SU-DHL-6 (cell line): ENCODE measurements around the gene AVPR1B.

Source experiments
- CTCF ChIP-seq: fragments of 200-600 bp; sonication (generic); IDR thresholded peaks from one replicate; pipeline ENCODE4 v1.5.1; 2017; ENCODE audit warnings: antibody characterized with exemption, mild to moderate bottlenecking, low read length, moderate library complexity; ENCODE audit not compliant: insufficient read depth, poor library complexity, severe bottlenecking
- EZH2phosphoT487 ChIP-seq: fragments of 200-600 bp; sonication (generic), shearing (Covaris generic); conservative IDR thresholded peaks from 2 replicates; pipeline ENCODE4 v1.6.1; 2018; ENCODE audit warnings: mild to moderate bottlenecking, antibody characterized with exemption, low read length, moderate library complexity, mixed read lengths

GRCh38 chr1:206107168-206107544 lies 10.0 kb downstream of the AVPR1B start:
- TF ChIP-seq EZH2phosphoT487 (no peak), CTCF (no peak)
